HG03575 (cell line): ENCODE results near the gene DMKN.

Source experiments
- ATAC-seq: cut with Tn5 transposase; IDR thresholded peaks from one replicate; pipeline ENCODE4 v1.9.1; 2021; ENCODE audit not compliant: unreplicated experiment, insufficient number of reproducible peaks, low FRiP score; ENCODE audit errors: extremely low read depth

Gene DMKN

DNA sequence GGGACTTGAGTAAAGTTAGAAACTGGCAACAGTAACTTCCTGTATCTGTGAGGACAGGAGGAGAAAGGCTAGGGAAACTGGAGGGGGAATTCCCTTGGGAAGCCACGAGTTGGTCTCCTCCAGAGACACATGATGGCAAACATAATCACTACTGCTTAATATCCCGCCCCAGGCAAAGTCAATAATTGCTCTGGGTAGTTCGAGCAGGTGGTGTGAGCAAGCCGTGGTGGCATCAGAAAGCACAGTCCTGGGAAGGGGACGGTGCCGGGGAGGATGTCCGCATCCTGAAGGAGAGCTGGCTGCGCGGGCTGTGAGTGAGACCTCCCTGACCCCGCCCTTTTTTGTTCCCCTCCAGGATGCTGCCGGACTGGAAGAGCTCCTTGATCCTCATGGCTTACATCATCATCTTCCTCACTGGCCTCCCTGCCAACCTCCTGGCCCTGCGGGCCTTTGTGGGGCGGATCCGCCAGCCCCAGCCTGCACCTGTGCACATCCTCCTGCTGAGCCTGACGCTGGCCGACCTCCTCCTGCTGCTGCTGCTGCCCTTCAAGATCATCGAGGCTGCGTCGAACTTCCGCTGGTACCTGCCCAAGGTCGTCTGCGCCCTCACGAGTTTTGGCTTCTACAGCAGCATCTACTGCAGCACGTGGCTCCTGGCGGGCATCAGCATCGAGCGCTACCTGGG lies 63.9 kb downstream of the DMKN start:
- ATAC-seq, result no peak

DNA sequence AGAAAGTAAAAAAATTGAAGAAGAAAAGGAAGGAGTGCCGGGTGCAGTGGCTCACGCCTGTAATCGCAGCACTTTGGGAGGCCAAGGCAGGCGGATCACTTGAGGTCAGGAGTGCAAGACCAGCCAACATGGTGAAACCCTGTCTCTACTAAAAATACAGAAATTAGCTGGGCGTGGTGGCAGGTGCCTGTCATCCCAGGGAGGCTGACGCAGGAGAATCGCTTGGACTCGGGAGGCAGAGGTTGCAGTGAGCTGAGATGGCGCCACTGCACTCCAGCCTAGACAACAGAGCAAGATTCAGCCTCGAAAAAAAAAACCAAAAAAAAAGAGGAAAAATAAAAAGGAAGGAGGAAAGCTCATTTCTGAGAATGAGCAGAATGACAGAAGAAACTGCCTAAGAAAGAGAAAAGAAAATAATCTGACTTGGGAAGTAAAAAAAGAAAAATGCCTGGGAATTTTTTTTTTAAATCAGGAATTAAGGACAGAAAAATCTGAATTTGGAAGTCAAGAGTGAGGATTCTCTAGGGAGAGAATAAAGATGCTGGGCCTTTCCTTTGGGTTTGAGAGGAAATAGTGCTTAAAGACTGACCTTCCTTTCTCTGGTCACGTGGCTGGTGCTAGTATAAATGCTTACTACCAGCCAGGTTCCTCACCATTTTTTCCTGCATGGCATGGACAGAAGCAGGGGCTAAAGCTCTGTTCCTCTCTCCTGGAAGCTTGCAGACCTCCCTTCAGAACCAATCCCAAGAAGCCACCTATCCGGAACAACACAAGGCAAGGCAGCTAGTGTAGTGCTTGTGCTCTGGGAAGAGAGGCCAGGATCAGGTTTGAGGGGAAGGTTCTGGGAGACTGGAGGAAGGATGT lies 65.6 kb downstream of the DMKN start, which contains the start of gene FFAR2:
TSS of gene FFAR2 (plus strand) at position 652 of the 864 bp plus-strand sequence. CDS start 1,458 bp downstream, outside the sequence.
- ATAC-seq, result no peak
